ENCODE measurements around the gene ZC3H12D.

GRCh38 chr6:149423964-149424440 lies 60.8 kb downstream of the ZC3H12D start:
- no peak for TF ChIP-seq SMC3 (IDR thresholded peaks at IDR 0.05; ENCODE audit: low read length)
- no peak for TF ChIP-seq ZNF546 (CRISPR knock-in tag; conservative IDR thresholded peaks at IDR 0.05)
- no peak for TF ChIP-seq ZNF720 (CRISPR knock-in tag; IDR thresholded peaks at IDR 0.05)
- no peak for TF ChIP-seq MTA1 (CRISPR knock-in tag; IDR thresholded peaks at IDR 0.05; ENCODE audit: borderline replicate concordance)
- TF ChIP-seq GTF2F1 (IDR thresholded peaks at IDR 0.05; ENCODE audit: low read length), result no peak
- 0 out of 2 replicates have a peak, but pooled peaks have one; percentile 14 for TF ChIP-seq CTCF (CRISPR knock-in tag; IDR thresholded peaks at IDR 0.05)
- TF ChIP-seq ZNF431 (CRISPR knock-in tag; IDR thresholded peaks at IDR 0.05; ENCODE audit: borderline replicate concordance, low read depth), result no peak
- TF ChIP-seq ZFP90 (CRISPR knock-in tag; IDR thresholded peaks at IDR 0.05; ENCODE audit: borderline replicate concordance), result no peak
- TF ChIP-seq ZNF879 (CRISPR knock-in tag; IDR thresholded peaks at IDR 0.05), result no peak
- TF ChIP-seq MAZ (IDR thresholded peaks at IDR 0.05; ENCODE audit: borderline replicate concordance, low read depth, low read length), result no peak
- no peak for TF ChIP-seq MAZ (CRISPR knock-in tag; IDR thresholded peaks at IDR 0.05; ENCODE audit: low read depth)
- TF ChIP-seq MYC (CRISPR knock-in tag; IDR thresholded peaks at IDR 0.05; ENCODE audit: borderline replicate concordance), result no peak
- TF ChIP-seq MAFK (conservative IDR thresholded peaks at IDR 0.05 in 1 of 2, IDR thresholded peaks at IDR 0.05 in 1 of 2; ENCODE audit: low read length in 2 of 2), result no peak
- TF ChIP-seq JUNB (CRISPR knock-in tag; IDR thresholded peaks at IDR 0.05; ENCODE audit: borderline replicate concordance), result no peak

Measured in HepG2 (cell line).